ENCODE measurements around the gene GATAD2A.

The GATAD2A gene

DNA sequence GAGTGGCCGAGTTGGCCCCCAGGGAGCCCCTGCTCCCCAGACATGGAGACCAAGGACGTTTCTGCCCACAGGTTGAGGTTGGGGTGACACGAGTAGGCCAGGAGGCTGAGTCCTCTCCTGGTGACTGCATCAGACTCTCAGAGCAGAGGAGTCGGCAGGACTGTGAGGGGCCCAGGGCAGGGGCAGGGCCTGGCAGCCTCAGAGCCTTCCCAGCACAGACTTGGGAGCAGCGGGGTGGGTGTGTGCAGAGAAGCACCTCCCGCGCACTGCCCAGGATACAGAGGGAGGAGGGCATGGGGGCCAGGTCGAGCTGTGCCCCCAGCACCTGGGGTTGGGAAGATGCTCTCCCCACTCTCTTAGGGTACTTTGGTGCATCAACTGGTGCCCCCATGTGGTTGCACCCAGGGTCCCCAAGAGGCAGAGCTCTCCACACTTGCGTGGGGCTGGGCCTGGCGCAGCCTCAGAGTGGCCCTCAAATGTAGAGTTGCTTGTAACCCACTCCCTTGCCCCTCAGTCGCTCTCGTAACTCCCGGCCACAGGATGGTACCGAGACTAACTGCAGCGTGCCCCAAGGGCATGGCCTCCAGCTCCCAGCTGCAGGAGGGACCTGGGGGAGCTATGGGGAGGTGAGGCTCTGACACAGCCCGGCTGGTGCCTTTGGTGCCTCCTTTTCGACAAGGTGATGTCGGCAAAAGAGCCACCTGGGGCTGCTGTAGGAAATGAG is 94.0 kb downstream of the GATAD2A start:
- DNase-seq (ENCODE audit: low read depth), result no peak
- TF ChIP-seq, protein P1, sequence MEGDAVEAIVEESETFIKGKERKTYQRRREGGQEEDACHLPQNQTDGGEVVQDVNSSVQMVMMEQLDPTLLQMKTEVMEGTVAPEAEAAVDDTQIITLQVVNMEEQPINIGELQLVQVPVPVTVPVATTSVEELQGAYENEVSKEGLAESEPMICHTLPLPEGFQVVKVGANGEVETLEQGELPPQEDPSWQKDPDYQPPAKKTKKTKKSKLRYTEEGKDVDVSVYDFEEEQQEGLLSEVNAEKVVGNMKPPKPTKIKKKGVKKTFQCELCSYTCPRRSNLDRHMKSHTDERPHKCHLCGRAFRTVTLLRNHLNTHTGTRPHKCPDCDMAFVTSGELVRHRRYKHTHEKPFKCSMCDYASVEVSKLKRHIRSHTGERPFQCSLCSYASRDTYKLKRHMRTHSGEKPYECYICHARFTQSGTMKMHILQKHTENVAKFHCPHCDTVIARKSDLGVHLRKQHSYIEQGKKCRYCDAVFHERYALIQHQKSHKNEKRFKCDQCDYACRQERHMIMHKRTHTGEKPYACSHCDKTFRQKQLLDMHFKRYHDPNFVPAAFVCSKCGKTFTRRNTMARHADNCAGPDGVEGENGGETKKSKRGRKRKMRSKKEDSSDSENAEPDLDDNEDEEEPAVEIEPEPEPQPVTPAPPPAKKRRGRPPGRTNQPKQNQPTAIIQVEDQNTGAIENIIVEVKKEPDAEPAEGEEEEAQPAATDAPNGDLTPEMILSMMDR (IDR thresholded peaks at IDR 0.05; ENCODE audit: control insufficient read depth, extremely low read depth, insufficient read depth), result no peak

DNA sequence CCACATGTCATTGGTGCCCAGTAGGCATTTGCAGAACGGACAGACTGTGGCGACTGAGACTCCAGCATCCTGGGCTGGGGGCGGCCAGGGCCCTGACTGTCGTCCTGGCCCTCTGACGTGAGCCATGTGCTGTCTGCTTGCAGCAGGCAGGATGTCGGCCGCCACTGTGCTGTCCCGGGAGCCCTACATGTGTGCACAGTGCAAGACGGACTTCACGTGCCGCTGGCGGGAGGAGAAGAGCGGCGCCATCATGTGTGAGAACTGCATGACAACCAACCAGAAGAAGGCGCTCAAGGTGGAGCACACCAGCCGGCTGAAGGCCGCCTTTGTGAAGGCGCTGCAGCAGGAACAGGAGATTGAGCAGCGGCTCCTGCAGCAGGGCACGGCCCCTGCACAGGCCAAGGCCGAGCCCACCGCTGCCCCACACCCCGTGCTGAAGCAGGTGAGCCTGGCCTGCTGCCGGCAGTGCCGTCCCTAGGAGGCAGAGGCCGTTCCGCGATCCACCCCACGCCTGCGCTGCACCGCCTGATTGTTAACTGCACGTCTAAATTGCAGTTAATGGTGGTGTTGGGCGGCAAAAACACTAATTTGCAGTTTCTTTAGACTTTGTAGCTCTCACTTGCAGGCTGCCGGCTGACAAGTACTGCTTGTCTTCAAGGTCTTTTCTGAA is 95.6 kb downstream of the GATAD2A start:
- TF ChIP-seq, protein P1 (IDR thresholded peaks at IDR 0.05; ENCODE audit: control insufficient read depth, extremely low read depth, insufficient read depth), result no peak
- no peak overlapping the region for H3K4me3 ChIP-seq (ENCODE audit: low read depth, low read length)
- DNase-seq (ENCODE audit: low read depth), result no peak

More for the DNA sequence above, 94.0 kb downstream of the GATAD2A start:
- no peak overlapping the region for H3K4me3 ChIP-seq (ENCODE audit: low read depth, low read length)

DNA sequence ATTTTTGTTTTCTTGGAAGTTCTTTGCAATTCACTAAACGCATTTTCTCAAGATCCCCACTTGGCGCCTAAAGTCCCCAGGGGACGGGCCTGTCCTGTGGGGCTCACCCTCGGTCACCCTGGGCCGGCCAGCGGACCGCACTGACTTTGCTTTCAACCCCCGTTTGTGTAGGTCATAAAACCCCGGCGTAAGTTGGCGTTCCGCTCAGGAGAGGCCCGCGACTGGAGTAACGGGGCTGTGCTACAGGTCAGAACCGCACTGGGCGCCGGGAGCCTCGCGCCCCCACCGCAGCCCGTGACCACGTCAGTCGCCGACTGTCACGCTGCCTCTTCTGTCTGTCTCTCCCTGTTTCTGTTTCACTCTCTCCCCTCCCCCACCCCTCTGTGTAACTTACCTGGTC is 96.3 kb downstream of the GATAD2A start:
- TF ChIP-seq, protein P1 (IDR thresholded peaks at IDR 0.05; ENCODE audit: control insufficient read depth, extremely low read depth, insufficient read depth), result no peak
- no peak for DNase-seq (ENCODE audit: low read depth)
- no peak overlapping the region for H3K4me3 ChIP-seq (ENCODE audit: low read depth, low read length)

DNA sequence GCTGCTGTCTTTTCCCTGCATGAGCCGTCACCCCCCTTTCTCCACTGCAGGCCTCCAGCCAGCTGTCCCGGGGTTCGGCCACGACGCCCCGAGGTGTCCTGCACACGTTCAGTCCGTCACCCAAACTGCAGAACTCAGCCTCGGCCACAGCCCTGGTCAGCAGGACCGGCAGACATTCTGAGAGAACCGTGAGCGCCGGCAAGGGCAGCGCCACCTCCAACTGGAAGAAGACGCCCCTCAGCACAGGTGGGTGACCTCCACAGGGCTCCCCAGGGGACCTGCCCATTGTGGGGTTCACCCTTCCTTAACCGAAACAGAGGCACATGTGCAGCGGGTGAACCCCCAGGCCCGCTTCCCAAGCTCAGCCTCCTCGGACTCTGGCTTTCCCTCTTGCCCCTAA is 96.8 kb downstream of the GATAD2A start:
- no peak for DNase-seq (ENCODE audit: low read depth)
- TF ChIP-seq, protein P1 (IDR thresholded peaks at IDR 0.05; ENCODE audit: control insufficient read depth, extremely low read depth, insufficient read depth), result no peak
- H3K4me3 ChIP-seq (ENCODE audit: low read depth, low read length), result no peak overlapping the region

DNA sequence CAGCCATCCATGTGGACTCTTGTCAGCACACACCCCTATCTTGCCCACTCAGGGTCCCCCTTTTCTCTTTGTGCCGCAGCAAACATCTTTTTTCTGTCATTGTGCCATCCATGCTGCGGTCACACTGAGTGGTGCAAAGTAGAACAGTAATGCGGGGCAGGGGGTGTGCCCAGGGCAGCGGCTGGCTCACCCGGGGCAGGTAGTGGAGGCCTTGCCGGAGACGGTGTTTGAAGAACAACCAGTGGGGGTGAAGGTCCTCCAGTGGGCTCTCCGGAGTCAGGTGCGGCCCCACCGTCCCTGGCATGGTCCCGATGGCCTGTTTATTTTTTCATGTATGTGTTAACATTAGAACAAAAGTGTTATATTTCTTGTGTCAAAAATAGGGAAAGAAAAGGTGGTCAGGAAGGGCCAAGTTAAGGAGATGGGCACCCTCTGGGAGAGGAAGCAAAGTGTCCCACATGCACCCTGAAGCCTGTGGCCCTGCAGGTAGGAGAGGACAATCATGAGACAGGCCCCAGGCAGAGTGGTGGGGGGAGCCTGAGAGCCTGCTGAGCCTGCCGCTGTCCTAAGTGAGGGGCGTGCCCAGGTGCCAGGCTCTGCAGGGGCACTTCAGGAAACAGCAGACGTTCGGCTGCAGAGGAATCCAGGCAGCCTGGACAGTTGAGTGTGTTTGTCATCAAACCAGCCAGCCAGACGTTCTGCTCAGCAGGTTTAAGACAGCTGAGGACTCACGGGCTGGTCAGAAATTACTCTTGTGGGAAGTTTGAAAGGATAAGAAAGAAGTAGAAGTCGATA is 97.5 kb downstream of the GATAD2A start:
- DNase-seq (ENCODE audit: low read depth), result no peak
- TF ChIP-seq, protein P1 (IDR thresholded peaks at IDR 0.05; ENCODE audit: control insufficient read depth, extremely low read depth, insufficient read depth), result no peak
- no peak overlapping the region for H3K4me3 ChIP-seq (ENCODE audit: low read depth, low read length)

DNA sequence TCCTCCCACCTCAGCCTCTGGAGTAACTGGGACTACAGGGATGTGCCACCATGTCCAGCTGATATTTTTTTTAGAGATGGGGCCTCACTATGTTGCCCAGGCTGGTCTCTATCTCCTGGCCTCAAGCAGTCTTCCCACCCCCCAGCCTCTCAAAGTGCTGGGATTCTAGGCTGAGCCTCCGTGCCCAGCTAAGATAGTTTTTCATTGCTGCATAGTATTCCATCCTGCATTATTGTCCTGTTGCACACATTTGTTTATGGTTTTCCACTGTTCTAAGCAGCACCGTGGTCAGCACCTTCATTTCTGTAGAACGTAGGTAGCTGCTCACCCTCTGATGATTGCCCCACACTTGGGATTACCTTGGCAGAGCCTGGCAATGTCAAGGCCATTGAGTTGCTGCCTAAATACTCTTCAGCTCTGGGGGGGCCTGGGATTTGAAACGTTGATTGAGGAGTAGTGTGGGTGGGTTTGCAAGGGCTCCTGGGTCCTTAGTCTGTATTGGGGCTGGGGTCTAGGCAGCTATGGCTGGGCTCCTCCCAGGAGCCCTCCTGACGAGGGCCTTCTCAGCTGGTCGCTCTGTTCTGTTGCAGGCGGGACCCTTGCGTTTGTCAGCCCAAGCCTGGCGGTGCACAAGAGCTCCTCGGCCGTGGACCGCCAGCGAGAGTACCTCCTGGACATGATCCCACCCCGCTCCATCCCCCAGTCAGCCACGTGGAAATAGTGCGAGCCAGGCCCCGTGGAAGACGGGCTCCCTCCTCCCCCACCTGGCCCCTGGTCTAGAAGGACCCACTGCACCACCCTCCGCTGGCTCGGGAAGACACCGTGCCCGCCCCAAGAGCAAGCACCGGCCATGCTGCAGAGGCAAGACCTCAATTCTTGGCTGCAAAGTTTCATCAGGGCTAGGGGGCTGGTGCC is 99.5 kb downstream of the GATAD2A start:
- H3K4me3 ChIP-seq (ENCODE audit: low read depth, low read length), result no peak overlapping the region
- TF ChIP-seq, protein P1 (IDR thresholded peaks at IDR 0.05; ENCODE audit: control insufficient read depth, extremely low read depth, insufficient read depth), result no peak
- no peak for DNase-seq (ENCODE audit: low read depth)

All from LNCaP clone FGC (cell line).